Uterus (tissue), 2 donors: Measurements from ENCODE around the gene INSYN2B.

Experiments used
- POLR2A ChIP-seq, 2 donors: fragments of 450-650 bp; IDR thresholded peaks; one replicate each; pipeline ENCODE4 v1.6.1; 2016; ENCODE audit warnings: antibody characterized with exemption in 2 of 2, mild to moderate bottlenecking in 1 of 2, moderate library complexity in 1 of 2
- TF ChIP-seq, protein P1 (sequence below), 4 experiments: fragments of 200-600 bp in 2 of 4; fragments of 450-650 bp in 2 of 4; sonication (generic) in 2 of 4; IDR thresholded peaks; one replicate each; pipeline ENCODE4 v1.5.1; 2016 to 2019; ENCODE audit warnings: antibody characterized with exemption in 4 of 4, mild to moderate bottlenecking in 2 of 4, moderate library complexity in 1 of 4

GRCh38 chr5:169970911-169971765 is 9.2 kb downstream of the INSYN2B start:
- TF ChIP-seq, protein P1, sequence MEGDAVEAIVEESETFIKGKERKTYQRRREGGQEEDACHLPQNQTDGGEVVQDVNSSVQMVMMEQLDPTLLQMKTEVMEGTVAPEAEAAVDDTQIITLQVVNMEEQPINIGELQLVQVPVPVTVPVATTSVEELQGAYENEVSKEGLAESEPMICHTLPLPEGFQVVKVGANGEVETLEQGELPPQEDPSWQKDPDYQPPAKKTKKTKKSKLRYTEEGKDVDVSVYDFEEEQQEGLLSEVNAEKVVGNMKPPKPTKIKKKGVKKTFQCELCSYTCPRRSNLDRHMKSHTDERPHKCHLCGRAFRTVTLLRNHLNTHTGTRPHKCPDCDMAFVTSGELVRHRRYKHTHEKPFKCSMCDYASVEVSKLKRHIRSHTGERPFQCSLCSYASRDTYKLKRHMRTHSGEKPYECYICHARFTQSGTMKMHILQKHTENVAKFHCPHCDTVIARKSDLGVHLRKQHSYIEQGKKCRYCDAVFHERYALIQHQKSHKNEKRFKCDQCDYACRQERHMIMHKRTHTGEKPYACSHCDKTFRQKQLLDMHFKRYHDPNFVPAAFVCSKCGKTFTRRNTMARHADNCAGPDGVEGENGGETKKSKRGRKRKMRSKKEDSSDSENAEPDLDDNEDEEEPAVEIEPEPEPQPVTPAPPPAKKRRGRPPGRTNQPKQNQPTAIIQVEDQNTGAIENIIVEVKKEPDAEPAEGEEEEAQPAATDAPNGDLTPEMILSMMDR (IDR thresholded peaks at IDR 0.05): no peak
- TF ChIP-seq POLR2A (IDR thresholded peaks at IDR 0.05): no peak
